Measurements from ENCODE around the gene CLDN2. TPM values are rescaled to one million over a fixed set of nuclear protein-coding genes. Genes with fewer than 3 reads are reported as not detected.

CLDN2 gene
- total and polyA plus RNA-seq, 10 of the 15 experiments (the other 5 are each of a cell fraction or from before 2014, with no cell fraction given), result 0.06 TPM; not detected in 9

DNA sequence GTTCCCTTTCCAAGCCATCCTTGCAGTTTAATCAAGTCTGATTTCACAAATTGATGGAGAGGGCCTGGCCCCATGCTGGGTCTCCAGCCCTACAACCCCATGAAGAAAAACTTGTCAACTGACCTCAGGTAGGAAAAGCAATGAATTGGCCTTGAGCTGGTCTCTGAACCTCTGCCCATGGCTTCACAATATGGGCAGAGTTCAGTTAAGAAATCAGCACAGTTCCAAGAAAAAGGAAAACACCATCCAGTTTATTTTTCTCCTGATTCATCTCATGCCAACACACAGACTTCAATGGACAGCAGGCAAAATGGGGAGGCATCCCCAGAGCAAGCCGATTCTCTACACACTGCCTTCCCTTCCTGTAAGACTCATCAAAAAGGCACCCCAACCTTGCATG lies 20.4 kb upstream of the CLDN2 start:
- Histone ChIP-seq H3K36me3 (ENCODE audit: control insufficient read depth in 2 of 2, insufficient read depth in 2 of 2, low read length in 1 of 2) (no peaks in the 10 kb centered on the region), H2AFZ (ENCODE audit: control insufficient read depth, low read depth, low read length) (no peak overlapping the region), H3K4me2 (ENCODE audit: control insufficient read depth, insufficient read depth) (no peak overlapping the region), H3K4me1 (ENCODE audit: control insufficient read depth, insufficient read depth, low read length) (no peaks in the 10 kb centered on the region), H3K79me2 (ENCODE audit: control insufficient read depth, insufficient read depth, low read length) (no peaks in the 10 kb centered on the region), H3K27me3 (replicated peaks in 1 of 2; ENCODE audit: control insufficient read depth in 2 of 2, insufficient read depth in 2 of 2, low read length in 1 of 2) (no peaks in the 10 kb centered on the region), H3K4me3 (no peak overlapping the region), H3K9me3 (replicated peaks; ENCODE audit: control insufficient read depth, insufficient read depth, low read length) (no peaks in the 10 kb centered on the region), H4K20me1 (ENCODE audit: control insufficient read depth, insufficient read depth) (no peaks in the 10 kb centered on the region), H3K27ac (ENCODE audit: control insufficient read depth, insufficient read depth) (no peak overlapping the region), H3K9ac (ENCODE audit: control insufficient read depth, insufficient read depth, low read length) (no peak overlapping the region)
- BruUV-seq (replicated peaks), result no TSS peak
- in situ Hi-C loops (cut with MboI), result no loop called here
- ChIA-PET SMC1A (ENCODE audit: uncharacterized antibody, unreplicated experiment) (no interaction called here), POLR2A (interaction anchor here (0.7 kb wide), 1 partner anchor 264 kb away, joined by 3 read pairs; no protein-coding TSS in a partner anchor), RAD21 (ENCODE audit: unreplicated experiment) (no interaction called here), CTCF (interaction anchor here (0.6 to 2.5 kb wide), 5 partner anchors 55 to 994 kb away, joined by 3 to 9 read pairs (median 3); no protein-coding TSS in a partner anchor)
- WGBS (ENCODE audit: insufficient coverage, insufficient replicate concordance, low lambda C conversion rate, missing lambda C conversion rate), result 0% methylated on average over 1 of the region's 1 CpG
- ATAC-seq (no peak), FAIRE-seq (no peak), DNase-seq (ENCODE audit: low read depth, low spot score) (no peak)
- intact Hi-C loops (cut with micrococcal nuclease; ENCODE audit: unreplicated experiment), result loop anchor here (2.0 to 10.0 kb wide), 4 partner anchors 405 to 995 kb away; partner anchors contain the start of gene NCBP2L
- no peak for TF ChIP-seq RAD51 (IDR thresholded peaks at IDR 0.05)
- TF ChIP-seq PAX8 (IDR thresholded peaks at IDR 0.05), result no peak
- TF ChIP-seq HDGF (IDR thresholded peaks at IDR 0.05), result no peak
- TF ChIP-seq POLR2AphosphoS2 (IDR thresholded peaks at IDR 0.05; ENCODE audit: low read depth, low read length), result no peak
- no peak for TF ChIP-seq STAT3 (IDR thresholded peaks at IDR 0.05; ENCODE audit: low read depth, low read length)
- TF ChIP-seq ZBTB33 (IDR thresholded peaks at IDR 0.05), result no peak
- no peak for TF ChIP-seq GABPA (IDR thresholded peaks at IDR 0.05; ENCODE audit: low read depth)
- TF ChIP-seq, protein P1, sequence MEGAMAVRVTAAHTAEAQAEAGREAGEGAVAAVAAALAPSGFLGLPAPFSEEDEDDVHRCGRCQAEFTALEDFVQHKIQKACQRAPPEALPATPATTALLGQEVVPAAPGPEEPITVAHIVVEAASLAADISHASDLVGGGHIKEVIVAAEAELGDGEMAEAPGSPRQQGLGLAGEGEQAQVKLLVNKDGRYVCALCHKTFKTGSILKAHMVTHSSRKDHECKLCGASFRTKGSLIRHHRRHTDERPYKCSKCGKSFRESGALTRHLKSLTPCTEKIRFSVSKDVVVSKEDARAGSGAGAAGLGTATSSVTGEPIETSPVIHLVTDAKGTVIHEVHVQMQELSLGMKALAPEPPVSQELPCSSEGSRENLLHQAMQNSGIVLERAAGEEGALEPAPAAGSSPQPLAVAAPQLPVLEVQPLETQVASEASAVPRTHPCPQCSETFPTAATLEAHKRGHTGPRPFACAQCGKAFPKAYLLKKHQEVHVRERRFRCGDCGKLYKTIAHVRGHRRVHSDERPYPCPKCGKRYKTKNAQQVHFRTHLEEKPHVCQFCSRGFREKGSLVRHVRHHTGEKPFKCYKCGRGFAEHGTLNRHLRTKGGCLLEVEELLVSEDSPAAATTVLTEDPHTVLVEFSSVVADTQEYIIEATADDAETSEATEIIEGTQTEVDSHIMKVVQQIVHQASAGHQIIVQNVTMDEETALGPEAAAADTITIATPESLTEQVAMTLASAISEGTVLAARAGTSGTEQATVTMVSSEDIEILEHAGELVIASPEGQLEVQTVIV (IDR thresholded peaks at IDR 0.05; ENCODE audit: borderline replicate concordance, partially characterized antibody), result no peak
- TF ChIP-seq ETV6 (conservative IDR thresholded peaks at IDR 0.05 in 1 of 2, IDR thresholded peaks at IDR 0.05 in 1 of 2; ENCODE audit: borderline replicate concordance in 1 of 2, low read depth in 1 of 2), result no peak
- TF ChIP-seq, protein P2, sequence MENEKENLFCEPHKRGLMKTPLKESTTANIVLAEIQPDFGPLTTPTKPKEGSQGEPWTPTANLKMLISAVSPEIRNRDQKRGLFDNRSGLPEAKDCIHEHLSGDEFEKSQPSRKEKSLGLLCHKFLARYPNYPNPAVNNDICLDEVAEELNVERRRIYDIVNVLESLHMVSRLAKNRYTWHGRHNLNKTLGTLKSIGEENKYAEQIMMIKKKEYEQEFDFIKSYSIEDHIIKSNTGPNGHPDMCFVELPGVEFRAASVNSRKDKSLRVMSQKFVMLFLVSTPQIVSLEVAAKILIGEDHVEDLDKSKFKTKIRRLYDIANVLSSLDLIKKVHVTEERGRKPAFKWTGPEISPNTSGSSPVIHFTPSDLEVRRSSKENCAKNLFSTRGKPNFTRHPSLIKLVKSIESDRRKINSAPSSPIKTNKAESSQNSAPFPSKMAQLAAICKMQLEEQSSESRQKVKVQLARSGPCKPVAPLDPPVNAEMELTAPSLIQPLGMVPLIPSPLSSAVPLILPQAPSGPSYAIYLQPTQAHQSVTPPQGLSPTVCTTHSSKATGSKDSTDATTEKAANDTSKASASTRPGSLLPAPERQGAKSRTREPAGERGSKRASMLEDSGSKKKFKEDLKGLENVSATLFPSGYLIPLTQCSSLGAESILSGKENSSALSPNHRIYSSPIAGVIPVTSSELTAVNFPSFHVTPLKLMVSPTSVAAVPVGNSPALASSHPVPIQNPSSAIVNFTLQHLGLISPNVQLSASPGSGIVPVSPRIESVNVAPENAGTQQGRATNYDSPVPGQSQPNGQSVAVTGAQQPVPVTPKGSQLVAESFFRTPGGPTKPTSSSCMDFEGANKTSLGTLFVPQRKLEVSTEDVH (IDR thresholded peaks at IDR 0.05; ENCODE audit: low read depth, partially characterized antibody), result no peak
- TF ChIP-seq FOXK2 (IDR thresholded peaks at IDR 0.05), result no peak
- TF ChIP-seq RFX5 (IDR thresholded peaks at IDR 0.05; ENCODE audit: low read depth, low read length), result no peak
- TF ChIP-seq BCLAF1 (IDR thresholded peaks at IDR 0.05), result no peak
- no peak for TF ChIP-seq TAF1 (IDR thresholded peaks at IDR 0.05; ENCODE audit: borderline replicate concordance, low read depth, low read length)
